GM12878 (cell line): ENCODE results near the gene FGFR4.

Experiments
- ASH2L ChIP-seq: fragments of 300-600, 200-600 bp; sonication (generic); IDR thresholded peaks from 2 replicates; pipeline ENCODE4 v1.6.1; 2017; ENCODE audit warnings: low read depth, mild to moderate bottlenecking, borderline replicate concordance
- DPF2 ChIP-seq: fragments of 450-650 bp; IDR thresholded peaks from 2 replicates; pipeline ENCODE4 v1.6.1; 2017; ENCODE audit warnings: mild to moderate bottlenecking
- EZH2 ChIP-seq: IDR thresholded peaks from 2 replicates; pipeline ENCODE4 v1.6.1; 2012; ENCODE audit warnings: low read depth, mild to moderate bottlenecking, control low read depth, inconsistent platforms, low read length, borderline replicate concordance; ENCODE audit not compliant: control insufficient read depth
- HDGF ChIP-seq: fragments of 450-650 bp; IDR thresholded peaks from 2 replicates; pipeline ENCODE4 v1.6.1; 2016; ENCODE audit warnings: antibody characterized with exemption
- MYC ChIP-seq: IDR thresholded peaks from 2 replicates; pipeline ENCODE4 v1.6.1; 2011; ENCODE audit warnings: mild to moderate bottlenecking, low read length, moderate library complexity, inconsistent platforms; ENCODE audit not compliant: insufficient read depth, insufficient replicate concordance, insufficient read length, severe bottlenecking
- NR2C2 ChIP-seq: IDR thresholded peaks from 2 replicates; pipeline ENCODE4 v1.6.1; 2011; ENCODE audit warnings: borderline replicate concordance, low read depth; ENCODE audit not compliant: control insufficient read depth, insufficient read length
- POLR2A ChIP-seq: IDR thresholded peaks from 2 replicates; pipeline ENCODE4 v1.6.1; 2011; ENCODE audit warnings: low read depth, mild to moderate bottlenecking, low read length
- RCOR1 ChIP-seq: conservative IDR thresholded peaks from 2 replicates; pipeline ENCODE4 v1.6.1; 2012; ENCODE audit warnings: low read depth, low read length, improper control_type of control experiment
- SPI1 ChIP-seq: IDR thresholded peaks from 2 replicates; pipeline ENCODE4 v1.6.1; 2011; ENCODE audit warnings: low read depth, mild to moderate bottlenecking, low read length, moderate library complexity, borderline replicate concordance; ENCODE audit not compliant: insufficient read depth
- YY1 ChIP-seq: IDR thresholded peaks from 2 replicates; pipeline ENCODE4 v1.6.1; 2011; ENCODE audit warnings: low read depth, mild to moderate bottlenecking, low read length
- ZNF384 ChIP-seq: IDR thresholded peaks from 2 replicates; pipeline ENCODE4 v1.6.1; 2012; ENCODE audit warnings: low read depth, mild to moderate bottlenecking, low read length, improper control_type of control experiment, borderline replicate concordance
- TF ChIP-seq, protein P1 (sequence below), 3 experiments: IDR thresholded peaks in 2 of 3; conservative IDR thresholded peaks in 1 of 3; 2 replicates each; pipeline ENCODE4 v1.5.1; 2011; ENCODE audit warnings: low read depth in 3 of 3, low read length in 3 of 3, mild to moderate bottlenecking in 3 of 3, control low read depth in 2 of 3, moderate library complexity in 2 of 3, inconsistent platforms in 1 of 3, mixed read lengths in 1 of 3; ENCODE audit not compliant: control insufficient read depth in 2 of 3, insufficient read depth in 1 of 3; ENCODE audit errors: extremely low read depth in 1 of 3
- TF ChIP-seq, protein P2 (sequence below): IDR thresholded peaks from 2 replicates; pipeline ENCODE4 v1.6.1; 2011; ENCODE audit warnings: low read depth, mild to moderate bottlenecking, low read length, moderate library complexity, borderline replicate concordance; ENCODE audit errors: extremely low read depth

DNA sequence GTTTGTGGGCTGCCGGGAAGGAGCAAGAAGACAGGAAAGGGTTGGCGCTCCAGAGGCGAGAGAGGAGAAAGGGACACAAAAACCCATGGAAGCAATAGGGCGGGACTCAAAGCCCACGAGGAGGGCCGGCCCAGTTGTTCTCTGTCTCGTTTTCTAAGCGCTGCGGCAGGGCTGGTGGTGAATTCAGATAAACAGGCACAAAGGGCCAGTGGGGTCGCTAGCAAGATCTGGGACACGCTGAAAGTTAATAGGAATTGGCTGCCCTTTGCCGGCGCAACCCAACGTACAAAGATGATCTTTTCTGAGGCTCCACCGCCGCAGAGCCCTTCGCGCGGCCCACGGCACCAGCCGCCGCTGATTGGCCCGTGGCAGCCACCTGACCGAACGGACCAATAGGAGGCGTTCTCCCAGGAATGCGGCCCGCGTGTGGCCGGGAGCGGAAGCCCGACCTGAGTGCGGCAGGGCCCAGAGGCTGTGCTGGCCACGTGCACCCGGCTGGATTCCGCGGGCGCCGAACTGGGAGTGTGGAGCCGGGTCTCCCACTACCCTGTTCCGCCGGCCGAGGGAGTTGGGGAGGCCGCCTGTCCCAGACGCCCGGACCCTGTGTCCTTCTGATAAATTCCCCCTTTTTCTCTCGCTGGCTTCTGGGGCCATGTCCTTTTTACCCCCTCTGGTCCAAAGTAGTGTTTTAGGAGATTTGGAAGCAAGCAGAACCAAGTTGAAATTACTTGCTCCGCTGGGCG, 30.1 kb downstream of the FGFR4 start:
- TF ChIP-seq, protein P1, sequence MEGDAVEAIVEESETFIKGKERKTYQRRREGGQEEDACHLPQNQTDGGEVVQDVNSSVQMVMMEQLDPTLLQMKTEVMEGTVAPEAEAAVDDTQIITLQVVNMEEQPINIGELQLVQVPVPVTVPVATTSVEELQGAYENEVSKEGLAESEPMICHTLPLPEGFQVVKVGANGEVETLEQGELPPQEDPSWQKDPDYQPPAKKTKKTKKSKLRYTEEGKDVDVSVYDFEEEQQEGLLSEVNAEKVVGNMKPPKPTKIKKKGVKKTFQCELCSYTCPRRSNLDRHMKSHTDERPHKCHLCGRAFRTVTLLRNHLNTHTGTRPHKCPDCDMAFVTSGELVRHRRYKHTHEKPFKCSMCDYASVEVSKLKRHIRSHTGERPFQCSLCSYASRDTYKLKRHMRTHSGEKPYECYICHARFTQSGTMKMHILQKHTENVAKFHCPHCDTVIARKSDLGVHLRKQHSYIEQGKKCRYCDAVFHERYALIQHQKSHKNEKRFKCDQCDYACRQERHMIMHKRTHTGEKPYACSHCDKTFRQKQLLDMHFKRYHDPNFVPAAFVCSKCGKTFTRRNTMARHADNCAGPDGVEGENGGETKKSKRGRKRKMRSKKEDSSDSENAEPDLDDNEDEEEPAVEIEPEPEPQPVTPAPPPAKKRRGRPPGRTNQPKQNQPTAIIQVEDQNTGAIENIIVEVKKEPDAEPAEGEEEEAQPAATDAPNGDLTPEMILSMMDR (IDR thresholded peaks at IDR 0.05 in 2 of 3, conservative IDR thresholded peaks at IDR 0.05 in 1 of 3; ENCODE audit: control insufficient read depth in 2 of 3, extremely low read depth in 1 of 3, insufficient read depth in 1 of 3, low read depth in 3 of 3, low read length in 3 of 3), result no peak
- TF ChIP-seq EZH2, result no peak
- TF ChIP-seq ASH2L, result no peak
- TF ChIP-seq, protein P2, sequence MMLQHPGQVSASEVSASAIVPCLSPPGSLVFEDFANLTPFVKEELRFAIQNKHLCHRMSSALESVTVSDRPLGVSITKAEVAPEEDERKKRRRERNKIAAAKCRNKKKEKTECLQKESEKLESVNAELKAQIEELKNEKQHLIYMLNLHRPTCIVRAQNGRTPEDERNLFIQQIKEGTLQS, result no peak
- no peak for TF ChIP-seq DPF2
- no peak for TF ChIP-seq YY1
- no peak for TF ChIP-seq MYC
- TF ChIP-seq HDGF, result no peak
- no peak for TF ChIP-seq RCOR1
- TF ChIP-seq NR2C2, result no peak
- no peak for TF ChIP-seq POLR2A
- TF ChIP-seq ZNF384, result no peak
- no peak for TF ChIP-seq SPI1
